Measurements from ENCODE around the gene PCDH7.

DNA sequence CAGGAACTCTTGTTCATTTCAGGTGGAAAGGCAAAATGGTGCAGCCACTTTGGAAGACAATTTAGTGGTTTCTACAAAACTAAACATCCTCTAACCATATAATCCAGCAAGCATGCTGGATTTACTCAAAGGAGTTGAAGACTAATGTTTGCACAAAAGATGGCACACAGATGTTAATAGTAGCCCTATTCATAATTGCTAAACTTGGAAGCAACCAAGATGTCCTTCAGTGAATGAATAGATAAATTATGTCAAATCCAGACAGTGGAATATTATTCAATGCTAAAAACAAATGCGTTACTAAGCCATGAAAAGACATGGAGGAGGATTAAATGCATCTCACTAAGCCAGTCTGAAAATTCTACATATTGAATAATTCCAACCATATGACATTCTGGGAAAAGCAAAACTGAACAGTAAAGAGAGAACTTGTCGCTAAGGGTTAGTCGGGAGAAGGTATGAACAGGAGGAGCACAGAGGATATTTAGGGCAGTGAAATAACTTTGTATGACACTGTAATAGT lies 48.2 kb upstream of the PCDH7 start:
- TF ChIP-seq, protein P1, sequence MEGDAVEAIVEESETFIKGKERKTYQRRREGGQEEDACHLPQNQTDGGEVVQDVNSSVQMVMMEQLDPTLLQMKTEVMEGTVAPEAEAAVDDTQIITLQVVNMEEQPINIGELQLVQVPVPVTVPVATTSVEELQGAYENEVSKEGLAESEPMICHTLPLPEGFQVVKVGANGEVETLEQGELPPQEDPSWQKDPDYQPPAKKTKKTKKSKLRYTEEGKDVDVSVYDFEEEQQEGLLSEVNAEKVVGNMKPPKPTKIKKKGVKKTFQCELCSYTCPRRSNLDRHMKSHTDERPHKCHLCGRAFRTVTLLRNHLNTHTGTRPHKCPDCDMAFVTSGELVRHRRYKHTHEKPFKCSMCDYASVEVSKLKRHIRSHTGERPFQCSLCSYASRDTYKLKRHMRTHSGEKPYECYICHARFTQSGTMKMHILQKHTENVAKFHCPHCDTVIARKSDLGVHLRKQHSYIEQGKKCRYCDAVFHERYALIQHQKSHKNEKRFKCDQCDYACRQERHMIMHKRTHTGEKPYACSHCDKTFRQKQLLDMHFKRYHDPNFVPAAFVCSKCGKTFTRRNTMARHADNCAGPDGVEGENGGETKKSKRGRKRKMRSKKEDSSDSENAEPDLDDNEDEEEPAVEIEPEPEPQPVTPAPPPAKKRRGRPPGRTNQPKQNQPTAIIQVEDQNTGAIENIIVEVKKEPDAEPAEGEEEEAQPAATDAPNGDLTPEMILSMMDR (IDR thresholded peaks at IDR 0.05) = no peak
- TF ChIP-seq POLR2A (IDR thresholded peaks at IDR 0.05) = no peak
